ENCODE data around the gene NOS2. TPM values are rescaled to one million over a fixed set of nuclear protein-coding genes. Genes with fewer than 3 reads are reported as not detected.

Gene NOS2
- total RNA-seq, 1 experiment from 2014 or later: 0.35 TPM

GRCh38 chr17:27776882-27777624 is 23.3 kb downstream of the NOS2 start:
- no peaks in the 10 kb centered on the region for H3K79me2 ChIP-seq (ENCODE audit: insufficient read depth, low read length)
- no peaks in the 10 kb centered on the region; the same call in 1 of the 2 replicates for H3K27me3 Mint-ChIP-seq (ENCODE audit: low read depth)
- H3K4me3 Mint-ChIP-seq: no peak overlapping the region
- H2AFZ ChIP-seq (ENCODE audit: low read length): no peak overlapping the region
- H3K9ac ChIP-seq (ENCODE audit: extremely low read depth, insufficient read length, low read length): no peak overlapping the region
- no peaks in the 10 kb centered on the region for H3K23me2 ChIP-seq (ENCODE audit: insufficient read length, low read depth, low read length, poor library complexity, severe bottlenecking)
- no peak overlapping the region for H3K27ac Mint-ChIP-seq
- H2BK120ac ChIP-seq (ENCODE audit: low read depth, low read length, poor library complexity, severe bottlenecking): no peak overlapping the region
- H4K8ac ChIP-seq (replicated peaks; ENCODE audit: insufficient read length, low read depth, low read length): no peak overlapping the region
- no peak overlapping the region for H2BK12ac ChIP-seq (ENCODE audit: insufficient read length, low read depth, low read length)
- H3K4ac ChIP-seq (ENCODE audit: low read depth, low read length): no peak overlapping the region
- H4K20me1 ChIP-seq (ENCODE audit: control insufficient read depth, insufficient read depth, insufficient read length): no peaks in the 10 kb centered on the region
- no peak for TF ChIP-seq CTCF (conservative IDR thresholded peaks at IDR 0.05)
- no peak overlapping the region for H2BK20ac ChIP-seq (ENCODE audit: low read depth, low read length, poor library complexity, severe bottlenecking)
- DNase-seq: no peak
- no peaks in the 10 kb centered on the region for H3K79me1 ChIP-seq (ENCODE audit: insufficient read depth, low read depth, low read length, poor library complexity, severe bottlenecking)
- no peak overlapping the region for H3K56ac ChIP-seq (ENCODE audit: insufficient read length, low read depth, low read length)
- no peak overlapping the region for H3K18ac ChIP-seq (ENCODE audit: insufficient read length, low read depth, low read length)
- no peak overlapping the region for H3K27ac ChIP-seq (ENCODE audit: insufficient read length, low read depth, low read length)
- H4K5ac ChIP-seq (ENCODE audit: insufficient read length, low read depth, low read length): no peak overlapping the region
- H3K9me3 ChIP-seq (ENCODE audit: control insufficient read depth, low read depth, low read length): no peaks in the 10 kb centered on the region
- H3K4me1 ChIP-seq (ENCODE audit: insufficient read depth, low read length): peaks cover 5% of the 10 kb centered on the region; the same call in 1 of the 2 replicates
- H3T11ph ChIP-seq (ENCODE audit: low read length): no peak overlapping the region
- H2AK5ac ChIP-seq (ENCODE audit: insufficient read length, low read length): no peak overlapping the region
- no peak overlapping the region for H2BK15ac ChIP-seq (ENCODE audit: low read depth, low read length)
- H4K91ac ChIP-seq (ENCODE audit: insufficient read length, low read depth, low read length): no peak overlapping the region
- H3K9me3 Mint-ChIP-seq: no peaks in the 10 kb centered on the region
- no peaks in the 10 kb centered on the region for H3K27me3 ChIP-seq (ENCODE audit: insufficient read depth, low read length)
- H3K4me2 ChIP-seq (ENCODE audit: insufficient read depth, insufficient read length, low read length): no peak overlapping the region
- no peak overlapping the region for H2BK5ac ChIP-seq (ENCODE audit: insufficient read length, low read length)
- peaks cover 15 to 17% of the 10 kb centered on the region in 2 experiments for H3K4me1 Mint-ChIP-seq
- H3K14ac ChIP-seq (ENCODE audit: insufficient read depth, low read length): no peak overlapping the region
- no peak overlapping the region for H3K23ac ChIP-seq (ENCODE audit: insufficient read length, low read depth, low read length)
- H3K36me3 Mint-ChIP-seq (ENCODE audit: insufficient read depth in 1 of 3, low read depth in 3 of 3): no peaks in the 10 kb centered on the region
- no CpG with 5 or more reads among the region's 11 CpGs for WGBS (ENCODE audit: extremely low coverage, insufficient read length, low lambda C conversion rate)

All from H9 (cell line).